GM10248 (cell line): Measurements from ENCODE around the gene KCNMA1.

Experiments used
- CTCF ChIA-PET: fragments of 300-600 bp; sonication (Branson Sonifier 250); formaldehyde crosslinking; extraction: SDS; loops from one replicate; lab custom pipeline; 2021; ENCODE audit warnings: antibody characterized with exemption; lab: Yijun Ruan, JAX
- POLR2A ChIA-PET: fragments of 350-650 bp; sonication (Branson Sonifier 250); formaldehyde crosslinking; extraction: SDS; loops from one replicate; lab custom pipeline; 2020; ENCODE audit warnings: antibody characterized with exemption; lab: Yijun Ruan, JAX
- DNase-seq: peaks from one replicate; pipeline ENCODE4 v3.0.0; 2012; ENCODE audit errors: extremely low spot score
- TF ChIP-seq, protein P1 (sequence below): IDR thresholded peaks from 2 replicates; pipeline ENCODE4 v1.5.1; 2012; ENCODE audit warnings: mild to moderate bottlenecking, low read depth; ENCODE audit errors: extremely low read depth, missing control alignments, control extremely low read depth

Gene KCNMA1

DNA sequence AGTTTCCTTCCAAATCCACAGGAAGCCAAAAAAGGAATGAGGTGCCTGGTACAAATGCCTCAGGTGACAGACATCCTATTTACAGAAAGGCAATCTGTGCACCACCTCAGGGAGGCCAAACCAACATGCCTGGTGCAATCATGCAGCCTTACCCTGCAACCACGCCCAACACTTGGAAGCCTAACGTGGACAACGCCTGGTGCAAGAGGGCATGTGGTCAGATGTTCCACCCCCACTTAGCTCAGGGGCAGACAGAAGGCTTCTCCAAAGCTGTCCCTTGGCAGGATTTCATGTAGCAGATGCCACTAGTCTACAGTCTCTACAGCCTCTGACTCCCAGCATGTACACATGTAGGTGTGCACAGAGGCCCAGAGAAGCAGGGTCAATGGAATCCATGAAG, 89.5 kb downstream of the KCNMA1 start:
- DNase-seq, result no peak
- POLR2A ChIA-PET, result no interaction called here
- CTCF ChIA-PET, result interaction anchor here (1.3 kb wide), 1 partner anchor 10 kb away, joined by 4 read pairs; no protein-coding TSS in a partner anchor
- TF ChIP-seq, protein P1, sequence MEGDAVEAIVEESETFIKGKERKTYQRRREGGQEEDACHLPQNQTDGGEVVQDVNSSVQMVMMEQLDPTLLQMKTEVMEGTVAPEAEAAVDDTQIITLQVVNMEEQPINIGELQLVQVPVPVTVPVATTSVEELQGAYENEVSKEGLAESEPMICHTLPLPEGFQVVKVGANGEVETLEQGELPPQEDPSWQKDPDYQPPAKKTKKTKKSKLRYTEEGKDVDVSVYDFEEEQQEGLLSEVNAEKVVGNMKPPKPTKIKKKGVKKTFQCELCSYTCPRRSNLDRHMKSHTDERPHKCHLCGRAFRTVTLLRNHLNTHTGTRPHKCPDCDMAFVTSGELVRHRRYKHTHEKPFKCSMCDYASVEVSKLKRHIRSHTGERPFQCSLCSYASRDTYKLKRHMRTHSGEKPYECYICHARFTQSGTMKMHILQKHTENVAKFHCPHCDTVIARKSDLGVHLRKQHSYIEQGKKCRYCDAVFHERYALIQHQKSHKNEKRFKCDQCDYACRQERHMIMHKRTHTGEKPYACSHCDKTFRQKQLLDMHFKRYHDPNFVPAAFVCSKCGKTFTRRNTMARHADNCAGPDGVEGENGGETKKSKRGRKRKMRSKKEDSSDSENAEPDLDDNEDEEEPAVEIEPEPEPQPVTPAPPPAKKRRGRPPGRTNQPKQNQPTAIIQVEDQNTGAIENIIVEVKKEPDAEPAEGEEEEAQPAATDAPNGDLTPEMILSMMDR, result no peak

DNA sequence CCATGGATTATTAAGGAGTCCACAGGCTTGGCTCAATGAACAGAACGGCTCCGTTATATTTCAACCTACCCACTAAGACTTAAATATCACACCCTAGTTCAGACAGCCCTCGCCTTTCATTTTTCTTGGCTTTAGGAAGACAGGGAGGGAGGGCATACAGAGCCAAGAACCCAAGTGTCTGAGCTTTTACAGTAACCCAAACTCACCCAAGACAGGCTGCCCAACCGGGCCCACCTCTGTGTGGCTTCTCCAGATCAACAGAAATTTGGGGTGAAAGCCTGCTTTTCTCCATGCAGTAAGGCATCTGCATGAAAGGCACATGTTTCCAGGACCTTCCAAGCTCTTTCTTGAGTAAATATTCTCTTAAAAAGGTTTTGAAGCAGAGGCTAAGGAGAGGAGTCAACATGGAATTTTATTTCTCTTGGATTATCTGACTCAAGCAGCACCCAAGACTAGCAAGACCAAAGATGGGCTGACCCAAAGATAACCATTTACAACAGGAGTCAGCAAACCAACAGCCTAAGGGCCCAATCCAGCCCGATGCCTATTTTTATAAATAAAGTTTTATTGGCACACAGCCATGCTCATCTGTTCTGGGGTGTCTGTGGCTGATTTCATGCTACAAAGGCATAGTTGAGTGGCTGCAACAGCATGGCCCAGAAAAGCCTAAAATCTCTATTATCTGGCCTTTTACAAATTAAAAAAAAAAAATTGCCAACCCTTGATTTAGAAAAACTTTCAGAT, 90.1 kb downstream of the KCNMA1 start:
- ChIA-PET POLR2A (interaction anchor here (0.6 kb wide), 1 partner anchor 50 kb away, joined by 3 read pairs; no protein-coding TSS in a partner anchor), CTCF (no interaction called here)
- TF ChIP-seq, protein P1, result no peak
- DNase-seq, result no peak

DNA sequence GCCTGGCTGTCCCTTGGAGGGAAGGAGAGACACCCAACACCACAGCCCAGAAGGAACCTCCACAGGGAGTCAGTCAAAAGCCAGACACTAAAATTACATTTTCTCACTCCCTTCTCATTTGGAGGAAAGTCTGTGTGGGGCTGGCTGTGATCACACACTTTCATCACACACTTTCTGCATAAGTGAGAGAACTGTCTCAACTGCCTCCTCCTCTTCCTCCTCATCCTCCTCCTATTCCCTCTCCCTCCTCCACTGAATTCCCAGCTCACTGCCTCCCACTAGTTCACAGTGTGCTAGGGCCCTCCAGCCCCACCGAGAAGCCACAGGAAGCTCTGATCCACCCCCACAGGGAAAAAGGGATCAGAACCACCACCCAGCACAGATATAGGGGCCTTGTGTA, 91.6 kb downstream of the KCNMA1 start:
- ChIA-PET CTCF (no interaction called here), POLR2A (no interaction called here)
- TF ChIP-seq, protein P1, result no peak
- DNase-seq, result no peak

DNA sequence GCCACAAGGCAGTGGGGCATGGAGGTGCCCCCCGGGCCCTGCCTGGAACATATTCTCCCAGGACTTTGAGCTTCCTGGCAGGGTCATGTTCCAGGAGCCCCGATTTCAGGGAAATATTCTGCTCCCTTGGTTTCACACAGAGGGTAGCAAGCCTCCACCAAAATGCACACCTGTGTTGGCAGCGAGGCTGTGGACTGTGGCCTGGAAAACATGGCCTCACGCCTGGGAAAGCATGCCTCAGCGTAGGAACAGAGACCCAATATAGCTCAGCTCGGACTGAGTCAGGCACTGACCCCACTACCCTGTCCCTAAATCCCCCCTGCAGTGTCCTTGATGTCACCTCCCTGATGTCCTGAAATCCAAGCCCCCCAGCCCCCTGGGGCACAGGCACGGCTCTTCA, 92.0 kb downstream of the KCNMA1 start:
- ChIA-PET POLR2A (no interaction called here), CTCF (no interaction called here)
- no peak for DNase-seq
- TF ChIP-seq, protein P1, result no peak

DNA sequence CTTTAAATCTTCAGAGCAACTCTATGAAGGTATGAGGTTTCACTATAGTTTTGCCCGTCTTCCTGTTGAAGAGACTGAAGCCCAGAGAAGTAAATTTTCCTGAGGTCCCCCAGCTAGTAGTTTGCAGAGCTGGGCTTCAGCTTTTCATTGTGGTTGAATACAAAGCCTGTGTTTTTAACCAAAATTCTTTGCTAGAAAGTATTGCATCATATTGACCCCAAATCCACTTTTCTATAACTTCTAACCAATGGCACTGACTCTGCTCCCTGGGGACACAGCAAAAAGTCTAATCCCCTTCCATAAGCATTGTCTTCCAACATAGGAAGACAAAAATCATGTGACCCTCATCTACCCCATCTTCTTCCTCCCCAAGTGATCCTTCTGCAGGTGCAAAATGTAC, 93.0 kb downstream of the KCNMA1 start:
- CTCF ChIA-PET, result interaction anchor here (1.1 to 2.0 kb wide), 4 partner anchors 9 to 37 kb away, joined by 3 to 6 read pairs (median 4); no protein-coding TSS in a partner anchor
- TF ChIP-seq, protein P1, result no peak
- POLR2A ChIA-PET, result no interaction called here
- no peak for DNase-seq

DNA sequence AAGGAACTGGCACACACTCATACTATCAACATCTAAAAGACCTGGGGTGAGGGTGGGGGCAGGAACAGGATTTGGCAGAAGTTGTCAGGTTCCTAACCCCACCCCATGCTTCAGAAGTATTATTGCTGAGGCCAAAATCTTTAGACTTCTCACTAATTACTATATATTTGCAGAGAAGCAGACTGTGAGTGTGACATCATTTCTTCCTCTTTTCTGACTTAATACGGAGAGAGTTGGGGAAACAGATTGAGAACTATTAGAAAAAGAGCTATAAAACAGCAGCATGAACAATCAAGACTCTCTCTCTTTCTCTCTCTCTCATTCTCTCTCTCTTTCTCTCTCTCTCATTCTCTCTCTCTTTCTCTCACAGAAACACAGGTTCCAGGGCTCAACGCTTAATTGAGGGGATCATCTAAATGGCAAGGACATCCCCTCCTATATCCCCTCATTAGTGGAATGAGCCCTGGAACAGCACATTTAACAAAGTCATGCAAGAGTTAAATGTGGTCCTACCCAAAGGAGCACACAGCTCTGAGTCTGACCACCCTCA, 94.8 kb downstream of the KCNMA1 start:
- POLR2A ChIA-PET, result no interaction called here
- DNase-seq, result no peak
- TF ChIP-seq, protein P1, result no peak
- CTCF ChIA-PET, result interaction anchor here (1.7 to 2.0 kb wide), 3 partner anchors 7 to 48 kb away, joined by 5 to 6 read pairs (median 6); no protein-coding TSS in a partner anchor
